ENCODE results near the gene P3H2. TPM values are rescaled to one million over a fixed set of nuclear protein-coding genes. Genes with fewer than 3 reads are reported as not detected.

The P3H2 gene
- total RNA-seq, 2 donors from 2014 or later: 285 to 322 TPM

DNA sequence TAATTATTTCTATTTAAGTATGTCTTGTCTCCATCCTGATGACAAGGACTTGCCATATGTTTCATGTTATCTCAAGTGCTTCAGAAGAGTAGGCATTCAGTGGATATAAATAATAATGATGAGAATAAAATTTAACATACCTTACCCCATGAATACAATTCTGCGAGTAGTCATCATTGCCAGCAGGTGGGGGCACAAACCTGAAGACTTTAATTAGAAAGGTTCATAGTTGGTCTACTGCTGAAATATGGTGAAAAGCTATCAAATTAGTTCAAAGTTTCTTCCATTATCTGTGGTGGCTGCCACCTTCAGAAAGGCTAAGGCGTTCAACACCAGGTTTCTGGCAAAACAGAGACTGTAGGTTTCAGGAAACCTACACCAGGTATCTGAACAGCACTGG, 100.9 kb downstream of the P3H2 start:
- Mint-ChIP-seq H3K9me3 (no peaks in the 10 kb centered on the region), H3K27me3 (ENCODE audit: insufficient read depth) (no peaks in the 10 kb centered on the region), H3K27ac (no peak overlapping the region), H3K4me1 (peaks cover 25% of the 10 kb centered on the region), H3K4me3 (no peak overlapping the region), H3K36me3 (ENCODE audit: low read depth) (peaks cover 28% of the 10 kb centered on the region)
- Histone ChIP-seq H3K9me3 (ENCODE audit: control insufficient read depth, low read length) (no peaks in the 10 kb centered on the region), H3K4me3 (ENCODE audit: low read length) (no peak overlapping the region), H3K4me1 (ENCODE audit: control insufficient read depth, insufficient read depth, low read length) (peaks cover 12% of the 10 kb centered on the region), H3K9ac (ENCODE audit: extremely low read depth, low read length, poor library complexity, severe bottlenecking) (no peak overlapping the region), H3K36me3 (ENCODE audit: control insufficient read depth, insufficient read depth, low read length) (peaks cover 58% of the 10 kb centered on the region), H3K27ac (ENCODE audit: low read depth, low read length) (no peak overlapping the region), H3K27me3 (ENCODE audit: control insufficient read depth, insufficient read depth, low read length, poor library complexity, severe bottlenecking) (no peaks in the 10 kb centered on the region)
- TF ChIP-seq CTCF (conservative IDR thresholded peaks at IDR 0.05): no peak
- DNase-seq: no peak
- 97 to 100% methylated on average over 1 to 2 of the region's 2 CpGs for WGBS, 2 experiments (ENCODE audit: insufficient coverage in 1 of 2, insufficient read length in 1 of 2)

DNA sequence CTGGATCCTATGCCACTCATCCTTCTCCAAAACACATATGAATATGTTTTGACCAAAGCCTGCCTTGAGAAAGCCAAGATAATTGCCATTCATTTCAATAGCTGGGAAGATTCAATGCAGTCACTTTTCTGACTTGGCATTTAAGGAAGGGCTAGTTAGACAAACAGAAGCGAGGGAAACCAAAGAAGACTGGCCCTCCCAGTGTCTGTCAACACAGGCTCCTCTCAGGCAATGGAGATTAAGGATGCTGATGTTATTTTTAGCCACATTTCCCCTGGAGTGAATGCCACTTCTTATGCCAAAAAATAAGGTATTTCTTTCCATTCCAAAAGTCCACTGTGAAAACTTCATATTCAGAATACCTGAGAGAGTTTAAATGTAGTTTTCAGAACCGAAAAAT, 101.7 kb downstream of the P3H2 start:
- DNase-seq: no peak
- Histone ChIP-seq H3K36me3 (ENCODE audit: control insufficient read depth, insufficient read depth, low read length) (peaks cover 52% of the 10 kb centered on the region), H3K9me3 (ENCODE audit: control insufficient read depth, low read length) (no peaks in the 10 kb centered on the region), H3K27me3 (ENCODE audit: control insufficient read depth, insufficient read depth, low read length, poor library complexity, severe bottlenecking) (no peaks in the 10 kb centered on the region), H3K4me3 (ENCODE audit: low read length) (no peak overlapping the region), H3K9ac (ENCODE audit: extremely low read depth, low read length, poor library complexity, severe bottlenecking) (no peak overlapping the region), H3K4me1 (ENCODE audit: control insufficient read depth, insufficient read depth, low read length) (peaks cover 13% of the 10 kb centered on the region), H3K27ac (ENCODE audit: low read depth, low read length) (no peak overlapping the region)
- Mint-ChIP-seq H3K27me3 (ENCODE audit: insufficient read depth) (no peaks in the 10 kb centered on the region), H3K4me3 (no peak overlapping the region), H3K36me3 (ENCODE audit: low read depth) (peaks cover 26% of the 10 kb centered on the region), H3K4me1 (peaks cover 34% of the 10 kb centered on the region), H3K9me3 (no peaks in the 10 kb centered on the region), H3K27ac (no peak overlapping the region)
- TF ChIP-seq CTCF (conservative IDR thresholded peaks at IDR 0.05): no peak
- WGBS, 2 experiments (ENCODE audit: insufficient coverage in 1 of 2, insufficient read length in 1 of 2): 79 to 80% methylated on average over 1 of the region's 2 CpGs

- no peak for TF ChIP-seq CTCF (conservative IDR thresholded peaks at IDR 0.05)
- DNase-seq: no peak
- peaks cover 23% of the 10 kb centered on the region for H3K36me3 Mint-ChIP-seq (ENCODE audit: low read depth)
- Histone ChIP-seq H3K4me3 (ENCODE audit: low read length) (no peak overlapping the region), H3K4me1 (ENCODE audit: control insufficient read depth, insufficient read depth, low read length) (peaks cover 19% of the 10 kb centered on the region), H3K27me3 (ENCODE audit: control insufficient read depth, insufficient read depth, low read length, poor library complexity, severe bottlenecking) (no peaks in the 10 kb centered on the region), H3K36me3 (ENCODE audit: control insufficient read depth, insufficient read depth, low read length) (peaks cover 49% of the 10 kb centered on the region), H3K9ac (ENCODE audit: extremely low read depth, low read length, poor library complexity, severe bottlenecking) (no peak overlapping the region), H3K27ac (ENCODE audit: low read depth, low read length) (no peak overlapping the region), H3K9me3 (ENCODE audit: control insufficient read depth, low read length) (no peaks in the 10 kb centered on the region)
- no peak overlapping the region for H3K4me3 Mint-ChIP-seq
- 100% methylated on average over 1 of the region's 1 CpG; no CpG with 5 or more reads in 1 of the 2 experiments for WGBS, 2 experiments (ENCODE audit: insufficient coverage in 1 of 2, insufficient read length in 1 of 2)
- H3K27ac Mint-ChIP-seq: no peak overlapping the region
- H3K4me1 Mint-ChIP-seq: peaks cover 39% of the 10 kb centered on the region
- no peaks in the 10 kb centered on the region for H3K27me3 Mint-ChIP-seq (ENCODE audit: insufficient read depth)
- H3K9me3 Mint-ChIP-seq: no peaks in the 10 kb centered on the region
Observed at GRCh38 chr3:190018460-190018859, 102.2 kb downstream of the P3H2 start.

Measured in endodermal cell (in vitro differentiated cells).